GM21360 (cell line): ENCODE measurements around the gene RGL3.
"Not testable (repeated sequence)": the region's sequence is repeated elsewhere in the genome, so short reads cannot be mapped to it uniquely, and the experiment has no call there.

ENCODE experiments used
- ATAC-seq: cut with Tn5 transposase; IDR thresholded peaks from one replicate; pipeline ENCODE4 v1.9.1; 2021; ENCODE audit warnings: mild to moderate bottlenecking, moderate library complexity; ENCODE audit not compliant: unreplicated experiment

Gene RGL3

DNA sequence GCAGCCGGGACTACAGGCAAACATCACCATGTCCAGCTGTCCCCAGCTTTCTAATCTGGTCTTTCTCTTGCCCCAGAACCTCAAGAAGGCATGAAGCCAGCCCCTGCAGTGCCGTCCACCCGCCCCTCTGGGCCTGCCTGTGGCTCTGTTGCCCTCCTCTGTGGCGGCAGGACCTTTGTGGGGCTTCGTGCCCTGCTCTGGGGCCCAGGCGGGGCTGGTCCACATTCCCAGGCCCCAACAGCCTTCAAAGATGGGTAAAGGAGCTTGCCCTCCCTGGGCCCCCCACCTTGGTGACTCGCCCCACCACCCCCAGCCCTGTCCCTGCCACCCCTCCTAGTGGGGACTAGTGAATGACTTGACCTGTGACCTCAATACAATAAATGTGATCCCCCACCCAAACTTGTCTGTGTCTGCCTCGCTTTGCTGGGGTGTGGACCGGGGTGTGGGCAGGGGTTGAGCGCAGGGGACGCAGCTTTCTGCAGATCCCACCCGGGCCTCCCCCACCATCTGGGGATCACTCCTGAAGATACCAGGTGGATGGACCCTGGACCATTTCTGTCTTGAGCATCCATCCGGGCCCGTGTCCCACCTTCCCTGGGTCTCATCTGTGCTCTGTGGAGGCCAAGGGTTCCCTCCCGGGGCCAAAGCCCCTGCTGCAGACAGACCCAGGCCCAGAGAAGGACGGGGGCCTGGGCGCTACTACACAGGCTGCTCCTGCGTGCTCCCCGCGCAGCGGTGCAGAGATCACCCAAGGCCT lies 31.6 kb upstream of the RGL3 start:
- no peak for ATAC-seq

GRCh38 chr19:11448923-11449554 lies 29.9 kb upstream of the RGL3 start:
- ATAC-seq, result no peak

DNA sequence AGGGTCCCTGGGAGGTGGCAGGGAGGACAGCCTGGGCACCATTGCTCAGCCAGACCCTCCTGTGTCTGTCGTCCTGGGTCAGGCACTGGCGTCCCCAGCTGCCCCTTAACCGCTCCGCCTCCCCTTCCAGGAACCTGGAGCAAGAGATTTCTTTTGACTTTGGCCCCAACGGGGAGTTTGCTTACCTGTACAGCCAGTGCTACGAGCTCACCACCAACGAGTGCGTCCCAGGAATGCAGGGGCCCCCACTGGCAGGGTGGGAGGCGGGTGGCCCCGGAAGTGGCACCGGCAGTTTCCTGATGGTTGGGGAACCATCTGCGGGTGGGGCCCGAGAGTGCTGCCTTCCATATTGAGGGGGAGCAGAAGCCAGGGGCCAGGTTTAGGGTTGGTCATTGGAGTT lies 29.3 kb upstream of the RGL3 start:
- no peak for ATAC-seq

- no peak for ATAC-seq
Measured at GRCh38 chr19:11447347-11448262, 28.5 kb upstream of the RGL3 start.

DNA sequence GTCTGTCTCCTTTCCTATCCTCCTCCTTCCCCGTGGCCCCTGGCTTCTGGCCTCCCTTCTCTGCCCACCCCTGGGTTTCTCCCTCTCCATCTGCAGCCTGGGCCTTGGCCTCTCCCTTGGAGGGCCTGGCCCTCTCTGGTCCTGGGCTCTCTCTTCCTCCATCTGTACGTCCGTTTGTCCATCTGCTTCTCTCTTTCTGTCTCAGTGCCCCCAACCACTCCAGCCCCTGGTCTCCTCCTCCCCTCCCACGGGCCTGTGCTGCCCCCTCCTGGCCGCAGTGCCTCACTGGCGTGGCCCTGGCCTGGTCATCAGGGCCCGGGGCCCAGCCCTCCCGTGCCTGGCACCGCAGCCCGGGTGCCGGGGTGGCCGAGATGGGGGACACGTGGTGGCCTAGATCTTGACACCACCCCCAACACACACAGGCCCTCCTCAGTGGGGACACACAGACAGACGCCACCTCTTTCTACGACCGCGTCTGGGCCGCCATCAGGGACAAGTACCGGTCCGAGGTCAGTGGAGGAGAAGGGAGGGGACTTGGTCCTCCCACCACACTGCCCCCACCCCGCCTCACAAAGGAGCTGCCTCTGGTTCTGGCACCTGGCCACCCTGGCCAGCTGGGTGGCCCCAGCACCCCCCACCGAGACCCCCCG lies 27.7 kb upstream of the RGL3 start:
- no peak for ATAC-seq

DNA sequence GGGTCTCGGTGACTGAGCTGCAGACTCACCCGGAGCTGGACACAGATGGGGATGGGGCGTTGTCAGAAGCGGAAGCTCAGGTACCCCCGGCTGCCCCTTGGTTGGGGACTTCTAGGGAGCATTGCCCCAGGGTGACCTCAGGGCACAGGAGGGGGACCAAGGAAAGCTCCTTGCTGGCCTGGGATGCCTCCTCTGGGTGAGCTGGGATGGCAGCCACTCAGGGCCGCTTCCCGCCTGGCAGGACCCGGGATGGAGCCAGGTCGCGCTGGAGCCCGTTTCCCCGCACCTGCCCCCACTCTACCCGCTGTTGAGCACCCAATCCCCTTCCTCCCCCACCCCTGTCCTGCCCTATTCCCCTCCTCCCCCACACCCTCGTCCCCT lies 27.1 kb upstream of the RGL3 start:
- ATAC-seq, result no peak

DNA sequence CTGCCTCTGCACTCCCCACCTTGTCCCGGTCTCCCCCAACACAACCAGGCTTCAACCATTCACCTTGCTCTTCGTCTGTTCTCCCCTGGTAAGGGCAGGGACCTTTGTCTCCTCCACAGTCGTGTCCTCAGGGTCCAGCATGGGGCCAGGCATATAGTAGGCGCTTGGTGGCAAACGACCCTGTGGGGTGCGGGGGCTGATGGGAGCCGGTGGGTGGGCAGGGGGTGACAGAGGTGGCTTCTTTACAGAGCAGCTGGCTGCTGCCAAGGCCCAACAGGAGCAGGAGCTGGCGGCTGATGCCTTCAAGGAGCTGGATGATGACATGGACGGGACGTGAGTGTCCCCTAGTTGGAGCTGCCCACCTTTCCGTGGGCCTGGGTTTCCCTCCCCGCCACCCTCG lies 26.0 kb upstream of the RGL3 start:
- ATAC-seq, result no peak

DNA sequence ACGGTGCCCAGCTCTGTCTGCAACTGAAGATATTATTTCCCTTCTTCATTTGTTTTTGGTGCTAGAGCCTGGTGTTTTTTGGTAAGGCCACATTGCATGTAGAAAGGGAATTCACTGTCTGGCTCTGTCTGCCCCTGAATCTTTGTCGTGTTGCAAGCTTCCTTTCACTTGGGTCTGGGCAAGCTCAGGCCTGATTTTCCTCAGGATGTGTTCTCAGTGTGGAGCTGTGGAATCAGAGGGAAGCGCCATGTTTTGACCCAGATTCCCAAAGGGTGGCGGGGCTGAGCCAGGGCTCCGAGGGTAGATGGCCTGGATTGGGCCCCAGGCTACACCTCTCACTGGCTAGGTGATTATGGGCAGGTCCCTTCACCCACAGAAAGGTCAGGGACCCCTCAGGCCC lies 24.9 kb upstream of the RGL3 start:
- no peak for ATAC-seq

- ATAC-seq, result no peak
Measured at GRCh38 chr19:11437955-11438354, 18.8 kb upstream of the RGL3 start.

GRCh38 chr19:11435833-11436313 lies 16.8 kb upstream of the RGL3 start:
- no peak for ATAC-seq

- peak; percentile 86 for ATAC-seq
Measured at GRCh38 chr19:11435057-11435832, 16.1 kb upstream of the RGL3 start, which contains the start of the genes ODAD3 and PRKCSH. ODAD3 (minus strand) TSS chr19:11435121; CDS start chr19:11435016, 105 bp downstream. PRKCSH (plus strand) TSS chr19:11435635; CDS start chr19:11436118, 483 bp downstream.

GRCh38 chr19:11434703-11435056 lies 15.6 kb upstream of the RGL3 start:
- peak; percentile 18 for ATAC-seq

GRCh38 chr19:11433526-11433925 lies 14.4 kb upstream of the RGL3 start:
- ATAC-seq, result not testable (repeated sequence)

- ATAC-seq, result no peak
Measured at GRCh38 chr19:11426656-11427055, 7.5 kb upstream of the RGL3 start.

DNA sequence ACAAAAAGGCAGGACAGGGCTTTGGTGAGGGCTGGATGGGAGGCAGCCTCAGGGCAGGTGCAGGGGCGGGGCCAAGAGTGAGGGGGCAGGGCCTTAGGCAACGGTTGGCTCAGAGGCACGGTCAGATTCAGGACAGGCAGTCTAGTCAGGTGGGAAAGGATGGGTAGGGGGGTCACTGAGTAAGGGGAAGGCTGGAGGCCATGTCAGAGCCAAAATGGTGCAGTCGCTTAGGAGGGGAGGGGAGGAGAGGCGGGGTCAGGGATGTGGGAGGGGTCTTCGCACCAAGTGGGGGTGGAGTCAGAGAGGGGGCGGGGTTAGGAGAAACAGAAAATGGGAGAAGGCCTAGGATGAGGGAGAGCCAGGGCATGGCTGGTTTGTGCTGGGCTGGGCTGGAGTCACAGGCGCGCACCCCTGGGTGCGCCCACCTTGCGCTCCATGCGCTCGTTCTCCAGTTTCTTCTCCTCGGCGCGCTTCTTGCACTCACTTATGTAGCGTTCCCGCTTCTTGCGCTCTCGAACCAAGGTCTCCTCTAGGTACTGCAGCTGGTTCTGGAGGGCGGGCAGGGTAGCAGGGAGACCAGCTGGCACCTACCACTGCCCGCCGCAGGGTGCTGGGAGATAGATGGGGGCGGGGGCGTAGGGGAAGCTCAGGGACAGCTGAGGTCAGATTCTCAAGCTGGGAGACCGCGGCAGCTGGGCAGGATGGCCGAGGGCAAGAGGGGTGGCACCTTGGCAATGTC lies 6.8 kb upstream of the RGL3 start:
- no peak for ATAC-seq

- ATAC-seq, result no peak
Measured at GRCh38 chr19:11423791-11424181, 4.7 kb upstream of the RGL3 start.

GRCh38 chr19:11423164-11423790 lies 4.2 kb upstream of the RGL3 start:
- no peak for ATAC-seq

DNA sequence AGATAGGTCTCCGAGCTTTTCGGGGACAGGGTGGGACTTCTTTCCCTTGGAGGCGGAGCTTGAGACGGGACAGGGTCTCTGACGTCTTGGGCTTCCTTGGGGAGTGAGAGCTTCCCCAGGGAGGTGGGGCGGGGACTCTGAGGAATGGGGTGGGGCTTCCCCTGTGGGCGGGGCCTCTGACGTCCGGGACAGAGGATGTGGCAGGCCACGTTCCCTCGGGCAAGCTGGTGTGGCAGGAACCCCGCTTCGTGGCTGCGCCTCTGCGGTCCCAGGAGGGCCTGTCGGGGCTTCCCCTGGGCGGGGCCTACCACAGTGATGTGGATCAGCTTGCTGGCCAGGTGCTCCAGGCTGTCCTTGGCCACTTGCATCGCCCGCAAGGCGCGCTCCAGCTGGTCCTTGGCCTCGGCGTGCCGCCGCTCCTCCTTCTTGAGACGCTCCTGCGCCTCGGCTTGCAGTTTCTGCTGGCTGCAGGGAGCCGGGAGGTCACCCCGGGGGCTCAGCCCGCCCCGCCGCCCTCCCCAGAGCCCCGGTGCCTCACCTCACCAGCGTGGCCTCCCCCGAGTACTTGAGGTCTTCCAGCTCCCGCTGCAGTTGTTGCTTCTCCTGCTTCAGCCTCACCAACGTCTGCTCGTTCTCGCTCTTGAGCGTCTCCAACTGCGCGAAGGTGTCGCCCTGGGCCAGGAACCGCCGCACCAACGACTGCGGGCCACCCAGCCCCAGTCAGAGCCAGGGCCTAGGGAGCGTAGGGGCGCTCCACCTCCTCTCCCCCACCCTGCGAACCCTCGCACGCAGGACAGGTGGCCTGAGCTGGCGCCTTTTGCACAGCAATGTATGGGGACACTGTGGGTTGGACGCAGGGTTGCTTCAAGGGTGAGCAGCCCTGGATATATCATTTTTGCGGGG lies 3.3 kb upstream of the RGL3 start:
- peak; percentile 70 for ATAC-seq
